Caco-2 (cell line): ENCODE measurements around the gene NDUFS7. TPM values are rescaled to one million over a fixed set of nuclear protein-coding genes. Genes with fewer than 3 reads are reported as not detected.

Experiments used
- BruUV-seq: library from RNA; stranded (reverse); fragments of 400-500 nt; replicated peaks from 2 replicates; lab custom pipeline; 2021; lab: Mats Ljungman, UMichigan
- CTCF ChIA-PET: fragments of 300-600 bp; sonication (Branson Sonifier 250); formaldehyde crosslinking; loops from one replicate; lab custom pipeline; 2022; ENCODE audit warnings: antibody characterized with exemption; lab: Charles Lee
- POLR2A ChIA-PET: fragments of 300-600 bp; sonication (Branson Sonifier 250); formaldehyde crosslinking; loops from one replicate; lab custom pipeline; 2022; ENCODE audit warnings: antibody characterized with exemption; lab: Charles Lee
- DNase-seq, 2 experiments: peaks; one replicate each; pipeline versions ENCODE4 v3.0.0 to v3.0.0-alpha.2; 2020 to 2022
- H3K27me3 ChIP-seq: replicated peaks from 2 replicates; pipeline ENCODE4 v1.6.0; 2011; ENCODE audit warnings: low read length; ENCODE audit not compliant: control insufficient read depth, insufficient read depth
- H3K36me3 ChIP-seq: 2 replicates; pipeline ENCODE4 v1.5.1; 2011; ENCODE audit warnings: low read length; ENCODE audit not compliant: control insufficient read depth, insufficient read depth
- H3K4me1 ChIP-seq: fragments of 250-450 bp; sonication (Bioruptor Pico); 2 replicates; pipeline ENCODE4 v1.5.1; 2020; ENCODE audit warnings: mild to moderate bottlenecking
- H3K4me3 ChIP-seq: 2 replicates; pipeline ENCODE4 v1.5.1; 2011; ENCODE audit warnings: low read depth, mild to moderate bottlenecking, control low read depth, low read length
- H3K9me3 ChIP-seq: fragments of 250-450 bp; sonication (Bioruptor Pico); 2 replicates; pipeline ENCODE4 v1.5.1; 2020; ENCODE audit warnings: mild to moderate bottlenecking, moderate library complexity
- H3K27ac Mint-ChIP-seq: one replicate; pipeline ENCODE4 v1.8.0; 2022; ENCODE audit warnings: mixed read lengths; ENCODE audit not compliant: unreplicated experiment
- H3K27me3 Mint-ChIP-seq: one replicate; pipeline ENCODE4 v1.8.0; 2022; ENCODE audit warnings: mixed read lengths; ENCODE audit not compliant: insufficient read depth, unreplicated experiment
- H3K36me3 Mint-ChIP-seq: one replicate; pipeline ENCODE4 v1.8.0; 2022; ENCODE audit warnings: mild to moderate bottlenecking, mixed read lengths; ENCODE audit not compliant: insufficient read depth, unreplicated experiment
- H3K4me1 Mint-ChIP-seq: one replicate; pipeline ENCODE4 v1.8.0; 2022; ENCODE audit warnings: low read depth, mixed read lengths; ENCODE audit not compliant: unreplicated experiment
- H3K4me3 Mint-ChIP-seq: one replicate; pipeline ENCODE4 v1.8.0; 2022; ENCODE audit warnings: mild to moderate bottlenecking, moderate library complexity, mixed read lengths; ENCODE audit not compliant: unreplicated experiment
- H3K9me3 Mint-ChIP-seq: one replicate; pipeline ENCODE4 v1.8.0; 2022; ENCODE audit warnings: mixed read lengths; ENCODE audit not compliant: unreplicated experiment
- intact Hi-C: fragments of 100-400 bp; cut with micrococcal nuclease; formaldehyde crosslinking; loops from one replicate; pipeline ENCODE4 v1.10.0; 2022; ENCODE audit not compliant: unreplicated experiment
- total RNA-seq: library from RNA; stranded (reverse); gene quantifications from 2 replicates; pipeline ENCODE4 v1.2.3, GENCODE V29; 2022
- TF ChIP-seq, protein P1 (sequence below), 2 experiments: fragments of 200-600 bp in 1 of 2; IDR thresholded peaks; 1 replicate in 1 of 2; 2 replicates in 1 of 2; pipeline versions ENCODE4 v1.5.1 to v1.8.0; 2011 to 2022; ENCODE audit warnings: antibody characterized with exemption in 1 of 2, control low read depth in 1 of 2, inconsistent platforms in 1 of 2, low read depth in 1 of 2, low read length in 1 of 2, mild to moderate bottlenecking in 1 of 2, moderate library complexity in 1 of 2; ENCODE audit not compliant: insufficient read depth in 1 of 2, severe bottlenecking in 1 of 2, unreplicated experiment in 1 of 2

Gene NDUFS7
- total RNA-seq, 1 experiment from 2014 or later = 111 TPM

DNA sequence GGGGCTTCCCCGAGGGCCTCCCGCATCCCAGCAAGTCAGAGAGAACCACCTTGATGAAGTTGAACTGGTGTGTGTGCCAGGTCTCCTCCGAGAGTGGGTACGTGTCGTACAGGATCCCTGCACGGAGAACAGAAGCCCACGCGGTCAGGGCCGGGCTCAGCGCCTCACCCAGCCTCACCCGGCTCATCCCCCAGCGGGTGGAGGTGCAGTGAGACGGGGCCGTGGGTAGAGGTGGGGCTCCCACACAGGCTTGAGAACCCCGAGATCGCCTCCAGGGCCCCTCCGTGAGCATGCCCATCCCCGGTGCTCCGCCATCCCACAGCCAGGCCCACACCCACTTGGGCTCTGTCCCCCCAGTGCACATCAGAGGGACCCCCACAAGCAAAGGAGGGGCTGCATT lies 15.4 kb downstream of the NDUFS7 start:
- POLR2A ChIA-PET = no interaction called here
- peaks cover 2% of the 10 kb centered on the region; the same call in 1 of the 2 replicates for H3K36me3 ChIP-seq
- no TSS peak for BruUV-seq
- no peaks in the 10 kb centered on the region for H3K27me3 ChIP-seq
- no peaks in the 10 kb centered on the region for H3K4me1 Mint-ChIP-seq
- H3K27ac Mint-ChIP-seq = no peak overlapping the region
- TF ChIP-seq, protein P1, sequence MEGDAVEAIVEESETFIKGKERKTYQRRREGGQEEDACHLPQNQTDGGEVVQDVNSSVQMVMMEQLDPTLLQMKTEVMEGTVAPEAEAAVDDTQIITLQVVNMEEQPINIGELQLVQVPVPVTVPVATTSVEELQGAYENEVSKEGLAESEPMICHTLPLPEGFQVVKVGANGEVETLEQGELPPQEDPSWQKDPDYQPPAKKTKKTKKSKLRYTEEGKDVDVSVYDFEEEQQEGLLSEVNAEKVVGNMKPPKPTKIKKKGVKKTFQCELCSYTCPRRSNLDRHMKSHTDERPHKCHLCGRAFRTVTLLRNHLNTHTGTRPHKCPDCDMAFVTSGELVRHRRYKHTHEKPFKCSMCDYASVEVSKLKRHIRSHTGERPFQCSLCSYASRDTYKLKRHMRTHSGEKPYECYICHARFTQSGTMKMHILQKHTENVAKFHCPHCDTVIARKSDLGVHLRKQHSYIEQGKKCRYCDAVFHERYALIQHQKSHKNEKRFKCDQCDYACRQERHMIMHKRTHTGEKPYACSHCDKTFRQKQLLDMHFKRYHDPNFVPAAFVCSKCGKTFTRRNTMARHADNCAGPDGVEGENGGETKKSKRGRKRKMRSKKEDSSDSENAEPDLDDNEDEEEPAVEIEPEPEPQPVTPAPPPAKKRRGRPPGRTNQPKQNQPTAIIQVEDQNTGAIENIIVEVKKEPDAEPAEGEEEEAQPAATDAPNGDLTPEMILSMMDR (IDR thresholded peaks at IDR 0.05; ENCODE audit: insufficient read depth in 1 of 2, low read depth in 1 of 2, low read length in 1 of 2, severe bottlenecking in 1 of 2, unreplicated experiment in 1 of 2) = no peak
- H3K4me1 ChIP-seq = peaks cover 9% of the 10 kb centered on the region
- H3K4me3 ChIP-seq = no peak overlapping the region
- no peak for DNase-seq
- CTCF ChIA-PET = no interaction called here
- H3K9me3 Mint-ChIP-seq = no peaks in the 10 kb centered on the region
- intact Hi-C loops = no loop called here
- peaks cover 49% of the 10 kb centered on the region for H3K36me3 Mint-ChIP-seq
- H3K4me3 Mint-ChIP-seq = peak overlapping the region; percentile 19
- no peaks in the 10 kb centered on the region for H3K9me3 ChIP-seq
- no peaks in the 10 kb centered on the region for H3K27me3 Mint-ChIP-seq

DNA sequence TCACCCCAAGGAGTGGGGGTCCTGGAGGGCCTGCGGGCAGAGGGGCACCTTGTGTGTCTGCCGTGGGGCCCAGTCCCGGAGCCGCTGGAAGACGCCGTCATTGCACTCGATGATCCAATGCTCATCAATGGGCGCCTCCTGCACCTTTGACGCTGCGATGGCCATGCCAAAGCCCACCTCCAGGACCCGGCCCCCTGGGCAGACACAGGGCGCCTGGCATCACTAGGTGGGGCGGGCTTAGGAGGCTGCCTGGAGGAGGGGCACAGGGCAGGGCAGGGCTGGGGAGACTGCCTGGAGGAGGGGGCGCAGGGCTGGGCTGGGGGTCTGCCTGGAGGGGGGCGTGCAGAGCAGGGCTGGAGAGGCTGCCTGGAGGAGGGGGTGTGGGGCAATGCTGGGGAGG lies 16.0 kb downstream of the NDUFS7 start:
- BruUV-seq = no TSS peak
- Histone ChIP-seq H3K9me3 (no peaks in the 10 kb centered on the region), H3K36me3 (peaks cover 2% of the 10 kb centered on the region; the same call in 1 of the 2 replicates), H3K4me1 (peaks cover 9% of the 10 kb centered on the region), H3K27me3 (no peaks in the 10 kb centered on the region), H3K4me3 (peak overlapping the region; percentile 54)
- H3K27me3 Mint-ChIP-seq = no peaks in the 10 kb centered on the region
- intact Hi-C loops = loop anchor here (1.0 kb wide), 1 partner anchor 16 kb away; no protein-coding TSS in a partner anchor
- peak overlapping the region; percentile 73 for H3K4me3 Mint-ChIP-seq
- ChIA-PET CTCF (no interaction called here), POLR2A (no interaction called here)
- H3K4me1 Mint-ChIP-seq = no peaks in the 10 kb centered on the region
- no peaks in the 10 kb centered on the region for H3K9me3 Mint-ChIP-seq
- no peak overlapping the region for H3K27ac Mint-ChIP-seq
- H3K36me3 Mint-ChIP-seq = peaks cover 42% of the 10 kb centered on the region
- TF ChIP-seq, protein P1 (IDR thresholded peaks at IDR 0.05; ENCODE audit: insufficient read depth in 1 of 2, low read depth in 1 of 2, low read length in 1 of 2, severe bottlenecking in 1 of 2, unreplicated experiment in 1 of 2) = no peak
- DNase-seq = no peak

- TF ChIP-seq, protein P1 (IDR thresholded peaks at IDR 0.05; ENCODE audit: insufficient read depth in 1 of 2, low read depth in 1 of 2, low read length in 1 of 2, severe bottlenecking in 1 of 2, unreplicated experiment in 1 of 2) = no peak
- Histone ChIP-seq H3K4me3 (peak overlapping the region; percentile 54), H3K9me3 (no peaks in the 10 kb centered on the region), H3K4me1 (peaks cover 9% of the 10 kb centered on the region), H3K27me3 (no peaks in the 10 kb centered on the region), H3K36me3 (peaks cover 2% of the 10 kb centered on the region; the same call in 1 of the 2 replicates)
- no peaks in the 10 kb centered on the region for H3K27me3 Mint-ChIP-seq
- BruUV-seq = no TSS peak
- intact Hi-C loops = loop anchor here (1.0 kb wide), 1 partner anchor 15 kb away; no protein-coding TSS in a partner anchor
- POLR2A ChIA-PET = no interaction called here
- CTCF ChIA-PET = interaction anchor here (0.6 kb wide), 1 partner anchor 57 kb away, joined by 4 read pairs; no protein-coding TSS in a partner anchor
- H3K9me3 Mint-ChIP-seq = no peaks in the 10 kb centered on the region
- peaks cover 35% of the 10 kb centered on the region for H3K36me3 Mint-ChIP-seq
- H3K4me1 Mint-ChIP-seq = no peaks in the 10 kb centered on the region
- H3K27ac Mint-ChIP-seq = peak overlapping the region; percentile 29
- H3K4me3 Mint-ChIP-seq = peak overlapping the region; percentile 73
- peak; percentile 64 to 66 for DNase-seq
Measured at GRCh38 chr19:1400281-1401137, 16.8 kb downstream of the NDUFS7 start.
